GM19239 (cell line): ENCODE measurements around the gene SOHLH1.
A peak's percentile ranks its signal among the peaks of the same experiment; 100 is the strongest.

Experiments used
- DNase-seq: peaks from one replicate; pipeline ENCODE4 v3.0.0; 2011; ENCODE audit warnings: low spot score; ENCODE audit not compliant: insufficient read length
- FAIRE-seq: peaks from 2 replicates; lab custom pipeline; 2011; peaks lifted over from hg19 to GRCh38; lab: Jason Lieb, UNC

SOHLH1 gene

GRCh38 chr9:135705376-135705775, 6.1 kb upstream of the SOHLH1 start:
- DNase-seq = no peak
- no peak for FAIRE-seq

- FAIRE-seq = no peak
Measured at GRCh38 chr9:135704483-135704882, 5.2 kb upstream of the SOHLH1 start.

GRCh38 chr9:135703726-135704125, 4.4 kb upstream of the SOHLH1 start:
- FAIRE-seq (no peak), DNase-seq (no peak)

More at GRCh38 chr9:135704483-135704882, 5.2 kb upstream of the SOHLH1 start:
- DNase-seq = no peak

GRCh38 chr9:135701959-135702721, 2.9 kb upstream of the SOHLH1 start, which contains the start of gene KCNT1:
TSS of gene KCNT1 (plus strand) at chr9:135702185. CDS start at chr9:135702259, 74 bp downstream.
- FAIRE-seq = no peak
- peak; percentile 94 for DNase-seq

- DNase-seq (no peak), FAIRE-seq (no peak)
Measured at GRCh38 chr9:135701067-135701958, 2.0 kb upstream of the SOHLH1 start.

- DNase-seq (no peak), FAIRE-seq (no peak)
Measured at GRCh38 chr9:135700525-135700924, 1.2 kb upstream of the SOHLH1 start.

- no peak for DNase-seq
- FAIRE-seq = no peak
Measured at GRCh38 chr9:135698767-135699166, 514 bp downstream of the SOHLH1 start.

- FAIRE-seq = no peak
- no peak for DNase-seq
Measured at GRCh38 chr9:135698236-135698635, 1.0 kb downstream of the SOHLH1 start.

GRCh38 chr9:135697226-135697625, 2.1 kb downstream of the SOHLH1 start:
- no peak for FAIRE-seq
- no peak for DNase-seq

GRCh38 chr9:135696446-135696845, 2.8 kb downstream of the SOHLH1 start:
- no peak for FAIRE-seq

GRCh38 chr9:135695642-135696041, 3.6 kb downstream of the SOHLH1 start:
- DNase-seq (no peak), FAIRE-seq (no peak)

More at GRCh38 chr9:135696446-135696845, 2.8 kb downstream of the SOHLH1 start:
- DNase-seq = no peak

GRCh38 chr9:135695036-135695435, 4.2 kb downstream of the SOHLH1 start:
- FAIRE-seq (no peak), DNase-seq (no peak)

GRCh38 chr9:135694414-135694813, 4.9 kb downstream of the SOHLH1 start:
- FAIRE-seq = no peak
- no peak for DNase-seq

GRCh38 chr9:135693771-135694170, 5.5 kb downstream of the SOHLH1 start:
- DNase-seq = no peak
- no peak for FAIRE-seq

GRCh38 chr9:135693265-135693664, 6.0 kb downstream of the SOHLH1 start:
- DNase-seq (no peak), FAIRE-seq (no peak)

- DNase-seq (no peak), FAIRE-seq (no peak)
Measured at GRCh38 chr9:135692410-135692809, 6.9 kb downstream of the SOHLH1 start.

GRCh38 chr9:135690836-135691570, 8.3 kb downstream of the SOHLH1 start:
- FAIRE-seq (no peak), DNase-seq (no peak)

- DNase-seq (no peak), FAIRE-seq (no peak)
Measured at GRCh38 chr9:135689011-135689410, 10.3 kb downstream of the SOHLH1 start.

- no peak for FAIRE-seq
- DNase-seq = no peak
Measured at GRCh38 chr9:135687216-135687615, 12.1 kb downstream of the SOHLH1 start.

GRCh38 chr9:135684691-135685090, 14.6 kb downstream of the SOHLH1 start:
- FAIRE-seq = no peak
- no peak for DNase-seq
